ENCODE measurements around the gene SLC5A11. TPM values are rescaled to one million over a fixed set of nuclear protein-coding genes. Genes with fewer than 3 reads are reported as not detected.

The SLC5A11 gene
- polyA plus RNA-seq, 1 experiment = not detected

- DNase-seq (ENCODE audit: low read depth) = no peak
- ChIA-PET POLR2A (no interaction called here), CTCF (no interaction called here)
- peaks cover 24% of the 10 kb centered on the region for H3K36me3 ChIP-seq (ENCODE audit: control insufficient read depth, insufficient read depth, low read length)
- H3K27me3 ChIP-seq (ENCODE audit: control insufficient read depth, insufficient read depth, low read length) = no peaks in the 10 kb centered on the region
- TF ChIP-seq CTCF (IDR thresholded peaks at IDR 0.05; ENCODE audit: insufficient read depth, low read depth, low read length) = no peak
- no peak overlapping the region for H3K4me3 ChIP-seq (ENCODE audit: low read depth, low read length)
Measured at GRCh38 chr16:24920568-24920967, 74.8 kb downstream of the SLC5A11 start.

- no peak for DNase-seq (ENCODE audit: low read depth)
- Histone ChIP-seq H3K27me3 (ENCODE audit: control insufficient read depth, insufficient read depth, low read length) (no peaks in the 10 kb centered on the region), H3K4me3 (ENCODE audit: low read depth, low read length) (no peak overlapping the region), H3K36me3 (ENCODE audit: control insufficient read depth, insufficient read depth, low read length) (peaks cover 24% of the 10 kb centered on the region)
- ChIA-PET CTCF (interaction anchor here (0.6 to 1.0 kb wide), 4 partner anchors 14 to 236 kb away, joined by 3 to 4 read pairs (median 4); no protein-coding TSS in a partner anchor), POLR2A (no interaction called here)
- TF ChIP-seq CTCF (IDR thresholded peaks at IDR 0.05; ENCODE audit: insufficient read depth, low read depth, low read length) = no peak
Measured at GRCh38 chr16:24921229-24921628, 75.5 kb downstream of the SLC5A11 start.

DNA sequence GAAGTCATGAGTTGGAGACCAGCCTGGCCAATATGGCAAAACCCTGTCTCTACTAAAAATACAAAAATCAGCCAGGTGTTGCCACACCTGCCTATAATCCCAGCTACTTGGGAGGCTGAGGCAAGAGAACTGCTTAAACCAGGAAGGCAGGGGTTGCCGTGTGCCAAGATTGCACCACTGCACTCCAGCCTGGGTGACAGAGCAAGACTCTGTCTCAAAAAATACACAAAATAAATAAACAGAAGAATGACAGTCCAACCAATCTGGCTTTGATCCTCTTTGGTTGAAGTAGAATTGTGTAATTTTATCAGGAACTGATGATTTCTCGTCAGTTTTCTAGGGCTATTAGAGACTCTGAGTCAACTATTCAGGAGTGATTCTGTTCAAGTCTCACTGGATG is 79.4 kb downstream of the SLC5A11 start:
- no peaks in the 10 kb centered on the region for H3K27me3 ChIP-seq (ENCODE audit: control insufficient read depth, insufficient read depth, low read length)
- ChIA-PET POLR2A (no interaction called here), CTCF (no interaction called here)
- H3K36me3 ChIP-seq (ENCODE audit: control insufficient read depth, insufficient read depth, low read length) = peaks cover 16% of the 10 kb centered on the region
- DNase-seq (ENCODE audit: low read depth) = no peak
- H3K4me3 ChIP-seq (ENCODE audit: low read depth, low read length) = no peak overlapping the region
- TF ChIP-seq CTCF (IDR thresholded peaks at IDR 0.05; ENCODE audit: insufficient read depth, low read depth, low read length) = no peak

DNA sequence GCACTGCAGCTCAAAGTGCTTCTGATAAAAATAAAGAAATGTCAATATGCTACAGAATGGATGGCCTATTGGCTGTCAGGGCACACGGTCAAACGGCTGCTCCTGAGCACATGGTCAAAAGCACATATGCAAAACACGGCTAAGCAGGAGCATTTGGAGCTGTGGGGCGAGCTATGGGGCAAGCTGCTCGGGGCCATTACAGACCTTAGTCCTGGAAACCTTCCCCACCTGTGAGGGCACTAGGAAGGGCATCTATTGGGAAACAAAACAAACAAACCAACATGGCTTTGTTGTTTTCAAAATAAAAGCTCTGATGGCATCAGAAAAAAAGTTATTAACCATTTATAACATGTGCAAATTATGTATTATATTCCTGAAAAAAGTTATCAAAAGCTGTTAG is 83.6 kb downstream of the SLC5A11 start:
- CTCF ChIA-PET = interaction anchor here (0.7 to 2.8 kb wide), 3 partner anchors 23 to 94 kb away, joined by 3 to 10 read pairs (median 3); no protein-coding TSS in a partner anchor

GRCh38 chr16:24930440-24930839 is 84.7 kb downstream of the SLC5A11 start:
- H3K36me3 ChIP-seq (ENCODE audit: control insufficient read depth, insufficient read depth, low read length) = peaks cover 29% of the 10 kb centered on the region
- DNase-seq (ENCODE audit: low read depth) = no peak
- ChIA-PET POLR2A (no interaction called here), CTCF (interaction anchor here (0.6 to 2.8 kb wide), 2 partner anchors 25 to 207 kb away, joined by 3 to 10 read pairs; no protein-coding TSS in a partner anchor)
- H3K4me3 ChIP-seq (ENCODE audit: low read depth, low read length) = no peak overlapping the region
- TF ChIP-seq CTCF (IDR thresholded peaks at IDR 0.05; ENCODE audit: insufficient read depth, low read depth, low read length) = no peak
- no peaks in the 10 kb centered on the region for H3K27me3 ChIP-seq (ENCODE audit: control insufficient read depth, insufficient read depth, low read length)

More for the DNA sequence above, 83.6 kb downstream of the SLC5A11 start:
- H3K4me3 ChIP-seq (ENCODE audit: low read depth, low read length) = no peak overlapping the region
- no peak for DNase-seq (ENCODE audit: low read depth)
- H3K27me3 ChIP-seq (ENCODE audit: control insufficient read depth, insufficient read depth, low read length) = no peaks in the 10 kb centered on the region
- POLR2A ChIA-PET = no interaction called here
- H3K36me3 ChIP-seq (ENCODE audit: control insufficient read depth, insufficient read depth, low read length) = peaks cover 22% of the 10 kb centered on the region
- no peak for TF ChIP-seq CTCF (IDR thresholded peaks at IDR 0.05; ENCODE audit: insufficient read depth, low read depth, low read length)

All from BJ (cell line).